Smooth muscle cell of the coronary artery (primary cell): ENCODE data around the gene CX3CL1. TPM values are rescaled to one million over a fixed set of nuclear protein-coding genes. Genes with fewer than 3 reads are reported as not detected.

Source experiments
- total RNA-seq: library from RNA; depleted of rRNA; stranded (reverse); fragments of >200 nt; gene quantifications from 2 replicates; pipeline ENCODE4 v1.2.3, GENCODE V29; 2014; ENCODE audit warnings: low replicate concordance

The CX3CL1 gene
- 0.23 and 0.83 TPM in 2 replicates for total RNA-seq

GRCh38 chr16:57372372-57373116 is at the start of gene CX3CL1:
TSS of gene CX3CL1 (plus strand) at chr16:57372490. CDS start at chr16:57372569, 79 bp downstream.

GRCh38 chr16:57358527-57359095 is 13.7 kb upstream of the CX3CL1 start, which contains the start of gene CCL22:
TSS of gene CCL22 (plus strand) at chr16:57358783. CDS start at chr16:57358817, 34 bp downstream.

GRCh38 chr16:57403965-57404817 is 31.9 kb downstream of the CX3CL1 start, which contains the start of gene CCL17:
TSS of gene CCL17 (plus strand) at chr16:57404767. CDS start at chr16:57413933, 9,166 bp downstream.

Other genes starting within 250 kb of the CX3CL1 start
- 32.4 and 65.8 TPM in 2 replicates for gene PSME3IP1, start 186.5 kb upstream of the CX3CL1 start, total RNA-seq
- gene RSPRY1, start 186.2 kb upstream of the CX3CL1 start, total RNA-seq, result 52.1 and 58.3 TPM in 2 replicates
- 40.2 and 63.3 TPM in 2 replicates for gene ARL2BP, start 127.2 kb upstream of the CX3CL1 start, total RNA-seq
- gene PLLP, start 87.8 kb upstream of the CX3CL1 start, total RNA-seq, result 0.53 TPM in 1 of 2 replicates, not detected in the other
- not detected in 2 replicates for gene CCL22, start 13.7 kb upstream of the CX3CL1 start, total RNA-seq
- gene CCL17, start 32.3 kb downstream of the CX3CL1 start, total RNA-seq, result not detected in 2 replicates
- 18.6 and 46.3 TPM in 2 replicates for gene CIAPIN1, start 74.9 kb downstream of the CX3CL1 start, total RNA-seq
- gene COQ9, start 75.0 kb downstream of the CX3CL1 start, total RNA-seq, result 43.0 and 52.5 TPM in 2 replicates
- gene POLR2C, start 90.2 kb downstream of the CX3CL1 start, total RNA-seq, result 93.4 and 111 TPM in 2 replicates
- gene DOK4, start 114.0 kb downstream of the CX3CL1 start, total RNA-seq, result 28.0 and 44.4 TPM in 2 replicates
- gene CCDC102A, start 164.1 kb downstream of the CX3CL1 start, total RNA-seq, result 12.4 and 19.5 TPM in 2 replicates
- not detected in 2 replicates for gene ADGRG5, start 170.2 kb downstream of the CX3CL1 start, total RNA-seq